ENCODE data around the gene CHRDL2.

DNA sequence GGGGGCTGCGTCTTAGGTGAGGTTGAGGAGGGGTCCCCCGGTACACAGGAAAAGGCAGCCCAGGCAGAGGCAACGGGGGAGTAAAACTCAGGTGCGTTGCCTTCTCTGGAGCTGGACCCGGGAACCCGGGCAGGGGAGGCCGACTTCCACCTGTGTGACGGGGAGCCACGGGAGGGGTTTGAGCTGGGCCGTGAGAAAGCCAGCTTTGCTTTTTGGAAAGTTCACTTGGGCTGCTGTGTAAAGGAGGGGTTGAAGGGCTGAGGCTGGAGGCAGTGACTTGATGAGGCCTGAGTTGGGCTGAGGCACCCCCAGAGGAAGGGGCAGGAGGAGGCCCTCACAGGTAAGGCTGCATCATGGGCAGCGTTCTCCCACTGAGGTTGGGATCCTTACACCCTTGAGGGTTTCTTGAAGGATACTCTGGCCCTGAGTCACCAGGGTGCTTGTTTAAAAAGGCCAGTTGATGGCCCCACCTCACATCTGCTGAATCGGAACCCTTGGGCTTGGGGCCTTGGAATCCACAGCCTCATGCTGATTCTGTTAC is 47.2 kb downstream of the CHRDL2 start:
- TF ChIP-seq, protein P1, sequence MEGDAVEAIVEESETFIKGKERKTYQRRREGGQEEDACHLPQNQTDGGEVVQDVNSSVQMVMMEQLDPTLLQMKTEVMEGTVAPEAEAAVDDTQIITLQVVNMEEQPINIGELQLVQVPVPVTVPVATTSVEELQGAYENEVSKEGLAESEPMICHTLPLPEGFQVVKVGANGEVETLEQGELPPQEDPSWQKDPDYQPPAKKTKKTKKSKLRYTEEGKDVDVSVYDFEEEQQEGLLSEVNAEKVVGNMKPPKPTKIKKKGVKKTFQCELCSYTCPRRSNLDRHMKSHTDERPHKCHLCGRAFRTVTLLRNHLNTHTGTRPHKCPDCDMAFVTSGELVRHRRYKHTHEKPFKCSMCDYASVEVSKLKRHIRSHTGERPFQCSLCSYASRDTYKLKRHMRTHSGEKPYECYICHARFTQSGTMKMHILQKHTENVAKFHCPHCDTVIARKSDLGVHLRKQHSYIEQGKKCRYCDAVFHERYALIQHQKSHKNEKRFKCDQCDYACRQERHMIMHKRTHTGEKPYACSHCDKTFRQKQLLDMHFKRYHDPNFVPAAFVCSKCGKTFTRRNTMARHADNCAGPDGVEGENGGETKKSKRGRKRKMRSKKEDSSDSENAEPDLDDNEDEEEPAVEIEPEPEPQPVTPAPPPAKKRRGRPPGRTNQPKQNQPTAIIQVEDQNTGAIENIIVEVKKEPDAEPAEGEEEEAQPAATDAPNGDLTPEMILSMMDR (conservative IDR thresholded peaks at IDR 0.05 in 1 of 2, IDR thresholded peaks at IDR 0.05 in 1 of 2; ENCODE audit: low read depth in 1 of 2, low read length in 2 of 2): no peak
- TF ChIP-seq EZH2 (IDR thresholded peaks at IDR 0.05; ENCODE audit: low read length, missing control alignments): no peak
